Measurements from ENCODE around the gene MSANTD1.

MSANTD1 gene

GRCh38 chr4:3248178-3248480 lies 830 bp upstream of the MSANTD1 start:
- DNase-seq (ENCODE audit: low spot score), result no peak

- no peak for DNase-seq (ENCODE audit: low spot score)
Measured at GRCh38 chr4:3249711-3250437, 915 bp downstream of the MSANTD1 start.

- no peak for DNase-seq (ENCODE audit: low spot score)
Measured at GRCh38 chr4:3250438-3250955, 1.5 kb downstream of the MSANTD1 start.

GRCh38 chr4:3250956-3251690 lies 2.2 kb downstream of the MSANTD1 start:
- no peak for DNase-seq (ENCODE audit: low spot score)

- no peak for DNase-seq (ENCODE audit: low spot score)
Measured at GRCh38 chr4:3251691-3252479, 2.9 kb downstream of the MSANTD1 start.

- no peak for DNase-seq (ENCODE audit: low spot score)
Measured at GRCh38 chr4:3252480-3252828, 3.5 kb downstream of the MSANTD1 start.

GRCh38 chr4:3252831-3253641 lies 4.1 kb downstream of the MSANTD1 start:
- DNase-seq (ENCODE audit: low spot score), result no peak

- no peak for DNase-seq (ENCODE audit: low spot score)
Measured at GRCh38 chr4:3253808-3254207, 4.8 kb downstream of the MSANTD1 start.

- no peak for DNase-seq (ENCODE audit: low spot score)
Measured at GRCh38 chr4:3254302-3255131, 5.6 kb downstream of the MSANTD1 start.

GRCh38 chr4:3255611-3256186 lies 6.7 kb downstream of the MSANTD1 start:
- DNase-seq (ENCODE audit: low spot score), result no peak

- no peak for DNase-seq (ENCODE audit: low spot score)
Measured at GRCh38 chr4:3256230-3257102, 7.5 kb downstream of the MSANTD1 start.

GRCh38 chr4:3257103-3257555 lies 8.2 kb downstream of the MSANTD1 start:
- no peak for DNase-seq (ENCODE audit: low spot score)

GRCh38 chr4:3257556-3258482 lies 8.9 kb downstream of the MSANTD1 start:
- no peak for DNase-seq (ENCODE audit: low spot score)

GRCh38 chr4:3261411-3262207 lies 12.7 kb downstream of the MSANTD1 start:
- no peak for DNase-seq (ENCODE audit: low spot score)

GRCh38 chr4:3262208-3263052 lies 13.5 kb downstream of the MSANTD1 start:
- DNase-seq (ENCODE audit: low spot score), result no peak

GRCh38 chr4:3263053-3263875 lies 14.3 kb downstream of the MSANTD1 start:
- DNase-seq (ENCODE audit: low spot score), result no peak
